Adrenal gland (tissue), 12 donors: ENCODE measurements around the gene PINK1. TPM values are rescaled to one million over a fixed set of nuclear protein-coding genes. Genes with fewer than 3 reads are reported as not detected.

Experiments used
- DNase-seq, 7 donors: peaks; one replicate each; pipeline ENCODE4 v3.0.0-alpha.2; 2019 to 2020
- H3K27ac ChIP-seq, 5 donors: fragments of 200-600 bp; sonication (generic) in 4 of 5; 1 replicate in 3 of 5; 2 replicates in 2 of 5; pipeline versions ENCODE4 v1.5.1 to v1.8.0; 2016 to 2020; ENCODE audit warnings: mild to moderate bottlenecking in 1 of 5
- H3K27me3 ChIP-seq: fragments of 200-600 bp; 2 replicates; pipeline ENCODE4 v1.8.0; 2021
- H3K36me3 ChIP-seq, 2 donors: fragments of 200-600 bp; replicated peaks in 1 of 2; 1 replicate in 1 of 2; 2 replicates in 1 of 2; pipeline versions ENCODE4 v1.5.1 to v1.8.0; 2018 to 2022
- H3K4me1 ChIP-seq, 2 donors: fragments of 200-600 bp; replicated peaks in 1 of 2; 1 replicate in 1 of 2; 2 replicates in 1 of 2; pipeline versions ENCODE4 v1.5.1 to v1.8.0; 2018 to 2021
- H3K4me3 ChIP-seq, 4 donors: fragments of 200-600 bp; sonication (generic) in 3 of 4; one replicate each; pipeline ENCODE4 v1.5.1; 2016 to 2018
- H3K9me3 ChIP-seq, 3 donors: fragments of 200-600 bp; sonication (generic) in 1 of 3; replicated peaks in 1 of 3; 1 replicate in 2 of 3; 2 replicates in 1 of 3; pipeline versions ENCODE4 v1.5.1 to v1.8.0; 2016 to 2021
- POLR2A ChIP-seq, 2 donors: fragments of 450-650 bp; IDR thresholded peaks; one replicate each; pipeline ENCODE4 v1.6.1; 2017; ENCODE audit warnings: antibody characterized with exemption in 2 of 2, mild to moderate bottlenecking in 2 of 2, moderate library complexity in 1 of 2
- WGBS, 4 donors: extraction: QIAGEN DNeasy Blood & Tissue Kit in 2 of 4; methylation state at CpG; one replicate each; pipeline versions ENCODE4 v1.1.5 to v1.1.7; 2013 to 2017; 5-methylcytosine and 5-hydroxymethylcytosine counted together
- intact Hi-C, 2 donors: fragments of 100-400 bp; cut with DNase I; formaldehyde crosslinking; loops; one replicate each; pipeline versions ENCODE4 v1.14.1 to v1.15.0; 2022 to 2023
- polyA plus RNA-seq, 3 donors: library from polyadenylated mRNA; stranded (reverse); fragments of 200-250 nt in 2 of 3; fragments of 350-450 nt in 1 of 3; fragmentation: Illumina TruSeq in 1 of 3; extraction: RNeasy Lipid Tissue Mini Kit (QIAGEN cat#74804) in 1 of 3; gene quantifications; one replicate each; pipeline ENCODE4 v1.2.3, GENCODE V29; 2013 to 2014
- total RNA-seq, 9 donors: library from RNA; depleted of rRNA in 4 of 9; stranded (reverse); fragments of >200 nt in 4 of 9; fragments of 120-200 nt in 1 of 9; fragmentation: NEBNext Ultra II Directional in 1 of 9; extraction: Animal tissue kit (Norgen Biotek cat#: 25700) in 1 of 9; gene quantifications; one replicate each; pipeline versions ENCODE4 v1.1.0 to v1.2.4, GENCODE V29; 2013 to 2023
- TF ChIP-seq, protein P1 (sequence below), 6 experiments: fragments of 450-650 bp in 4 of 6; fragments of 200-600 bp in 2 of 6; sonication (generic) in 1 of 6; IDR thresholded peaks; 1 replicate in 5 of 6; 2 replicates in 1 of 6; pipeline versions ENCODE4 v1.5.1 to v1.8.0; 2016 to 2021; ENCODE audit warnings: antibody characterized with exemption in 6 of 6, mild to moderate bottlenecking in 2 of 6, moderate library complexity in 1 of 6
- donor health status: healthy with polysubstance abuse.
- donor health status: Bipolar disorder and iron deficiency.
- donor health status: DM: yes; HTN: yes; CAD: no.
- donor health status: DM: no; HTN: no; CAD: no.
- donor health status: DM: no; HTN: no; CAD: no.
- donor health status: DM: yes; HTN: yes; CAD: no.

PINK1 gene
- total and polyA plus RNA-seq, 12 donors, result 98.4 to 586 (median 257) TPM

DNA sequence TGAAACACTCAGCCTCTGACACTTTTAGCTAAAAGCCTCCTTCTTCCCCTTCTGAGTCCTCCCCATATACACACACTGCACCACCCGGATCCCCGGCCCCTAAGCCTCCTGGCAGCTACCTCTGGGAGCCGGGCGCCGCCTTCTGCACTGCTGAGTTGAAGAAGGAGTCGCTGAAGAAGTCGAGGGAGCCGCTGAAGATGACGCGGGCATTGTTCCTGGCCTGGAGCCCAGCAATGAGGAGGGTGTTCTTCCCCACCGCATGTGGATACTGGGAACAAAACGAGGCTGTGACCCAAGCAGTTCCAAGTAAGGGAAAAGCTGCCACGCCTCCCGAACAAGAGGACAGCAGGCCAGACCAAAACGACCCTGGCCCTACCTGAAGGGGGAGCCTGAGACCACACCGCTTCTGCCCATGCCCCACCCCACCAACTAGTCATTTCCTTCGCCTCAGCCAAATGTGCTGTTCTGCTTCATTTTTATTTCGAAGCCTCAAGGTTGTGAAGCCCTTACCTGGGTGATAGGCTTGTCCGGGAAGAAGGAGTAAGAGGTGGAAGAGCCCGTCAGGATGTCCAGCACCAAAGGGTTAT, 20.9 kb downstream of the PINK1 start:
- TF ChIP-seq, protein P1, sequence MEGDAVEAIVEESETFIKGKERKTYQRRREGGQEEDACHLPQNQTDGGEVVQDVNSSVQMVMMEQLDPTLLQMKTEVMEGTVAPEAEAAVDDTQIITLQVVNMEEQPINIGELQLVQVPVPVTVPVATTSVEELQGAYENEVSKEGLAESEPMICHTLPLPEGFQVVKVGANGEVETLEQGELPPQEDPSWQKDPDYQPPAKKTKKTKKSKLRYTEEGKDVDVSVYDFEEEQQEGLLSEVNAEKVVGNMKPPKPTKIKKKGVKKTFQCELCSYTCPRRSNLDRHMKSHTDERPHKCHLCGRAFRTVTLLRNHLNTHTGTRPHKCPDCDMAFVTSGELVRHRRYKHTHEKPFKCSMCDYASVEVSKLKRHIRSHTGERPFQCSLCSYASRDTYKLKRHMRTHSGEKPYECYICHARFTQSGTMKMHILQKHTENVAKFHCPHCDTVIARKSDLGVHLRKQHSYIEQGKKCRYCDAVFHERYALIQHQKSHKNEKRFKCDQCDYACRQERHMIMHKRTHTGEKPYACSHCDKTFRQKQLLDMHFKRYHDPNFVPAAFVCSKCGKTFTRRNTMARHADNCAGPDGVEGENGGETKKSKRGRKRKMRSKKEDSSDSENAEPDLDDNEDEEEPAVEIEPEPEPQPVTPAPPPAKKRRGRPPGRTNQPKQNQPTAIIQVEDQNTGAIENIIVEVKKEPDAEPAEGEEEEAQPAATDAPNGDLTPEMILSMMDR (IDR thresholded peaks at IDR 0.05), result no peak
- peak in 1 of 2 donors; percentile 27 for TF ChIP-seq POLR2A (IDR thresholded peaks at IDR 0.05)
- peaks cover 15 to 38% of the 10 kb centered on the region in 2 donors for H3K4me1 ChIP-seq
- 46 to 64% (median 50%) methylated on average over 20 of the region's 20 CpGs for WGBS, 4 donors
- no peak overlapping the region for H3K4me3 ChIP-seq
- DNase-seq, result peak; percentile 77 to 94 (median 92)
- intact Hi-C loops, result no loop called here
- no peaks in the 10 kb centered on the region for H3K9me3 ChIP-seq
- H3K27ac ChIP-seq, result peak overlapping the region in 4 of 5 donors; percentile 53 to 85 (median 68)
- H3K36me3 ChIP-seq, result peaks cover 0 to 88% of the 10 kb centered on the region in 2 donors
- no peaks in the 10 kb centered on the region for H3K27me3 ChIP-seq

DNA sequence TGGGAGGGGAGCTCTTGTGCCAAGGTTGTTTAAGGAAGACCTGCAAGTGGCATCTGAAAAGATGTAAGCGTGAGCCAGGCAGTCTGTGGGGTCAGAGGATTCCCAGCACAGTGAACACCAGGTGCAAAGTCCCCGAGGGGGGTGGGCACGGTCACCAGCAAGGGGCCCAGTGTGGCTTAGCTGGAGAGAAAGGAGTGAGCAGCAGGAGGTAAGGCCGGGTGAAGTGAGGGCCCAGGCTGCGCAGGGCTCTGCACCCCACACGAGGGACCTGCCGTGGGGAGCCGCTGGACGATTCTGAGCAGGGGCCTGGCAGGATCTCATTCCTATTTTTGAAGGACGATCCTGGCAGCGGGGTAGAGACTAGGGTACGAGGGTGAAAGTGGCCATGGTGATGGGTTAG, 23.8 kb downstream of the PINK1 start:
- Histone ChIP-seq H3K4me3 (no peak overlapping the region), H3K27ac (peak overlapping the region in 2 of 5 donors; percentile 38 to 61), H3K4me1 (peaks cover 15 to 52% of the 10 kb centered on the region in 2 donors), H3K36me3 (peaks cover 0 to 62% of the 10 kb centered on the region in 2 donors), H3K27me3 (no peaks in the 10 kb centered on the region), H3K9me3 (no peaks in the 10 kb centered on the region)
- TF ChIP-seq, protein P1 (IDR thresholded peaks at IDR 0.05), result no peak
- TF ChIP-seq POLR2A (IDR thresholded peaks at IDR 0.05), result no peak
- DNase-seq, result no peak
- intact Hi-C loops, result no loop called here
- 58 to 64% (median 60%) methylated on average over 12 of the region's 12 CpGs for WGBS, 4 donors

DNA sequence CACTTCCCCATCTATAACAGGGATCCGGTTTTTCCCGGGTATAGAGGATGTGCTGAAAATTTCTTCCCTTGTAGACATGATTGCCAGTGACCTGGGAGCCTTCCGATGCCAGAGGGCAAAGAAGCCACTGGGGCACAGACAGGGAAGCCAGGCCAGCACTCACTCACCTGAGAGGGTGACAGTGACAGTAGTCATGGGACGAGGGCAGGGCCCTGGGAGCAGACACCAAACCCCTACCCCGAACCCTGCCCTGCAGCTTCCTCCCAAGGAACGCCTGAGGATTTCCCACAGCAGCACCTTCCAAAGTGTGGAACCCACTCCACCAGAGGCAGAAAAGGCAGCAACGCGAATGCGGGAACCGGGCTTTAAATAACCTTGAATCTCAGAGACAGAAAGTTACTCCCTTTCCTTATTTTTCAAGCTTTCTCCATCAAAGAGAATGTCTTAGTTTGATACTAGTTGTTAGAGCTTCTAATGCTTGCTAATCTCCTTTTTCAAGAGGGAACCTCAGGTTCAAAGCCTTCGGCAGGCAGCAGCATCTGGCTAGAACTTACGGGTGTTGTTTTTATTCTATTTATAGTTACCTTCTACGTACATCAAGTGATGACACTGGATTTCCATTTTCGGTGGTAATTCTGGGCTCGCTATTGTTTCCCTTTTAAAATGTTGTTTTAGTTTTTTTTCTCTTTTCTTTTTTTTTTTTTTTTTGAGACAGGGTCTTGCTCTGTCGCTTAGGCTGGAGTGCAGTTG, 25.1 kb downstream of the PINK1 start:
- Histone ChIP-seq H3K4me3 (no peak overlapping the region), H3K4me1 (peaks cover 15 to 52% of the 10 kb centered on the region in 2 donors), H3K27me3 (no peaks in the 10 kb centered on the region), H3K36me3 (peaks cover 0 to 49% of the 10 kb centered on the region in 2 donors), H3K27ac (peak overlapping the region in 3 of 5 donors; percentile 6 to 61 (median 14)), H3K9me3 (no peaks in the 10 kb centered on the region)
- intact Hi-C loops, result no loop called here
- TF ChIP-seq, protein P1 (IDR thresholded peaks at IDR 0.05), result no peak
- TF ChIP-seq POLR2A (IDR thresholded peaks at IDR 0.05), result no peak
- DNase-seq, result no peak
- WGBS, 4 donors, result 64 to 77% (median 70%) methylated on average over 16 of the region's 16 CpGs

DNA sequence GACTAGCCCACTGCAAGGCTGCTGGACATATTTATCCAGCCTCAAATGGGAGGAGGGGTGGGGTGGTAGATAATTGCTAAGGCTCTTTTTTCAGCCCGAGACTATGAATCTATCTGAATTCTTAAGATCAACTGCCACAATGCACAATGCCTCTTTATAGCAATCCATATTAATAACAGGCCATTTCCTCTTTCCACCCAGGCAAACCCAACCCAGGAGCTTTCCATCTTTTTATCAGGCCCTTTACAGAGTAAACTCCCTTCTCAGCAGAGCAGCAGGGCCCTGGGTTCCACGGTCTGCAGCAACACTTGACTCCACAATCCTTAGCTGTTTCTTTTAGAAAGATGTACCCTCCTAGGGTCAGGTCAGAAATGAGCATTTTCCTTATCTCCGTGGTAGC, 27.1 kb downstream of the PINK1 start:
- Histone ChIP-seq H3K27me3 (no peaks in the 10 kb centered on the region), H3K4me1 (peaks cover 5 to 45% of the 10 kb centered on the region in 2 donors), H3K9me3 (no peaks in the 10 kb centered on the region), H3K4me3 (peak overlapping the region; percentile 48 to 99 (median 76)), H3K27ac (peak overlapping the region in 2 of 5 donors; percentile 64 to 73), H3K36me3 (peaks cover 0 to 29% of the 10 kb centered on the region in 2 donors)
- WGBS, 4 donors, result 3 to 14% (median 9%) methylated on average over 3 of the region's 3 CpGs
- intact Hi-C loops, result no loop called here
- DNase-seq, result no peak
- TF ChIP-seq, protein P1 (IDR thresholded peaks at IDR 0.05), result no peak
- TF ChIP-seq POLR2A (IDR thresholded peaks at IDR 0.05), result no peak
